Heart left ventricle (tissue), 13 donors: Measurements from ENCODE around the gene MARVELD3.

Experiments used
- CTCF ChIP-seq, 12 donors: fragments of 200-600 bp; sonication (generic) in 4 of 12; IDR thresholded peaks; one replicate each; pipeline versions ENCODE4 v1.5.0 to v1.8.0; 2018 to 2022; ENCODE audit warnings: antibody characterized with exemption in 12 of 12, mild to moderate bottlenecking in 5 of 12
- POLR2A ChIP-seq, 2 donors: fragments of 450-650 bp; IDR thresholded peaks; one replicate each; pipeline ENCODE4 v1.6.1; 2017; ENCODE audit warnings: antibody characterized with exemption in 2 of 2, mild to moderate bottlenecking in 2 of 2, moderate library complexity in 2 of 2
- donor health status: ischemic (EF 13 %, LVEDD 7.1; RV severe dilation, severe dysfunction).
- donor health status: DM: no; HTN: yes; CAD: no.
- donor health status: DM: no; HTN: no; CAD: no.
- donor health status: ischemic (EF 25% LVEDD 6.9; RV normal size, moderate dysfunction).
- donor health status: ischemic (EF 25% LVEDD 5.7; RV mildly dilated, moderate dysfunction).
- donor health status: ischemic (EF 35%, LVEDD 5.7; RV mildly dilated, moderate dysfunction).
- donor health status: nonischemic (EF 11% LVEDD 7.7; RV severe dilation, severe dysfunction).
- donor health status: DM: yes; HTN: yes; CAD: no.
- donor health status: PGD.
- donor health status: ischemic (EF 29% LVEDD 5.4; RV normal size, mild dysfunction).
- donor health status: nonischemic (EF 23%, LVEDD 6.1; RV moderate dilation, normal function).

- no peak for TF ChIP-seq POLR2A (IDR thresholded peaks at IDR 0.05)
- TF ChIP-seq CTCF (IDR thresholded peaks at IDR 0.05) = no peak
These were observed 2.8 kb downstream of the MARVELD3 start for GRCh38 chr16:71628810-71629209.
